ENCODE measurements around the gene SBF2. TPM values are rescaled to one million over a fixed set of nuclear protein-coding genes. Genes with fewer than 3 reads are reported as not detected.

Gene SBF2
- total and polyA plus RNA-seq, 2 donors (not counting 1 experiment from before 2014, with no cell fraction given), result 5.6 to 17.7 TPM

DNA sequence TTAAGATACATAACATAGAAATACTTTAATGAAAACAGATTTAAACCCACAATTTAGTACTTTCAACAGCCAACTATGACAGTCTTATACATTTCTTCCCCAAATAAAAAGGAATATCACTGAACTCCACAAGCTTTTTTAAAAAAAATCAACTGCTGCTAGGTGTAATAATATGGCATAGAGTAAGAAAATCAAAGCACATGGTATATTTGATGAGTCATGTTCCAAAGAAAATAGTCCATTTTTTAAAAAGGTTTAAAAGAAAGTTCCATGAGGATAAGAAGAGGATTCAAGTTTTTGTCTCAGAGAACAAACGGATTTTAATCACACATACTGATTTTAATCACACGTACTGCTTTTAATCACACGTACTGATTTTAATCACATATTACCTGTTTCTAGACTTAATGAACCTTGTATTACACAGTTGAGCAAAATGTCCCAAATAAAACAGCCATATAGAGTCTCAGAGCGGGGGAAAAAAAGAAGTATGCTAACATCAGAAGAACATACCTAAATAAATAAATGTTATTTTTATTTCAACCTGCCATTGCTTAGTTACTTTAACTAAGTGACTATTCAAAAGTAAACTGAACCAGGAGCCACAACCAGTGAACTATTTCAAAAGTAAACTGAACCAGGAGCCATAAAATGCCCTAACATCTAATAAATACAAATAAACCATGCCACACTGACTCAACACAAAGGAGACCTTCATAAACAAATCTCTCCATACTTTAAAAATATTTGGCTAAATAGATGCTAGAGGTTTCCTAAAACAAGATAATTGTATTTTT is 198.4 kb downstream of the SBF2 start:
- Histone ChIP-seq H4K20me1 (ENCODE audit: control insufficient read depth, insufficient read depth, low read length, poor library complexity, severe bottlenecking) (no peaks in the 10 kb centered on the region), H3K4me1 (ENCODE audit: control insufficient read depth in 2 of 2, insufficient read depth in 2 of 2, low read length in 2 of 2) (no peaks in the 10 kb centered on the region), H2AFZ (ENCODE audit: insufficient read depth, low read depth, low read length, poor library complexity, severe bottlenecking) (no peak overlapping the region), H3K9ac (ENCODE audit: low read length) (no peak overlapping the region), H3K4me3 (ENCODE audit: control extremely low read depth in 1 of 5, extremely low read depth in 1 of 5, insufficient read depth in 1 of 5, low read depth in 2 of 5, low read length in 4 of 5) (no peak overlapping the region), H3K27me3 (replicated peaks in 1 of 4; ENCODE audit: control extremely low read depth in 1 of 4, control insufficient read depth in 3 of 4, insufficient read depth in 4 of 4, low read length in 3 of 4) (no peaks in the 10 kb centered on the region), H3K79me2 (ENCODE audit: control insufficient read depth, insufficient read depth, low read length) (no peaks in the 10 kb centered on the region), H3K9me3 (ENCODE audit: control extremely low read depth in 1 of 3, control insufficient read depth in 2 of 3, insufficient read depth in 1 of 3, low read length in 2 of 3) (peaks cover 4 to 18% (median 6%) of the 10 kb centered on the region in 3 donors), H3K27ac (ENCODE audit: low read length in 2 of 2) (no peak overlapping the region), H3K36me3 (replicated peaks in 1 of 2; ENCODE audit: control extremely low read depth in 1 of 2, control insufficient read depth in 1 of 2, extremely low read depth in 1 of 2, insufficient read depth in 2 of 2, low read length in 1 of 2) (no peaks in the 10 kb centered on the region), H3K4me2 (replicated peaks; ENCODE audit: low read depth, low read length, poor library complexity, severe bottlenecking) (no peak overlapping the region)
- no peak for DNase-seq
- POLR2A ChIA-PET, result no interaction called here
- Mint-ChIP-seq H3K4me3 (no peak overlapping the region), H3K4me1 (peaks cover 3% of the 10 kb centered on the region), H3K27me3 (peaks cover 4% of the 10 kb centered on the region), H3K27ac (no peak overlapping the region), H3K9me3 (ENCODE audit: insufficient read depth) (peaks cover 8% of the 10 kb centered on the region)
- no CpG with 5 or more reads among the region's 4 CpGs for WGBS (ENCODE audit: insufficient coverage)
- no peak for TF ChIP-seq EZH2 (IDR thresholded peaks at IDR 0.05; ENCODE audit: borderline replicate concordance, insufficient read depth, low read depth, low read length, poor library complexity, severe bottlenecking)
- TF ChIP-seq, protein P1, sequence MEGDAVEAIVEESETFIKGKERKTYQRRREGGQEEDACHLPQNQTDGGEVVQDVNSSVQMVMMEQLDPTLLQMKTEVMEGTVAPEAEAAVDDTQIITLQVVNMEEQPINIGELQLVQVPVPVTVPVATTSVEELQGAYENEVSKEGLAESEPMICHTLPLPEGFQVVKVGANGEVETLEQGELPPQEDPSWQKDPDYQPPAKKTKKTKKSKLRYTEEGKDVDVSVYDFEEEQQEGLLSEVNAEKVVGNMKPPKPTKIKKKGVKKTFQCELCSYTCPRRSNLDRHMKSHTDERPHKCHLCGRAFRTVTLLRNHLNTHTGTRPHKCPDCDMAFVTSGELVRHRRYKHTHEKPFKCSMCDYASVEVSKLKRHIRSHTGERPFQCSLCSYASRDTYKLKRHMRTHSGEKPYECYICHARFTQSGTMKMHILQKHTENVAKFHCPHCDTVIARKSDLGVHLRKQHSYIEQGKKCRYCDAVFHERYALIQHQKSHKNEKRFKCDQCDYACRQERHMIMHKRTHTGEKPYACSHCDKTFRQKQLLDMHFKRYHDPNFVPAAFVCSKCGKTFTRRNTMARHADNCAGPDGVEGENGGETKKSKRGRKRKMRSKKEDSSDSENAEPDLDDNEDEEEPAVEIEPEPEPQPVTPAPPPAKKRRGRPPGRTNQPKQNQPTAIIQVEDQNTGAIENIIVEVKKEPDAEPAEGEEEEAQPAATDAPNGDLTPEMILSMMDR (IDR thresholded peaks at IDR 0.05), result no peak
- intact Hi-C loops (cut with micrococcal nuclease), result no loop called here
- CTCF ChIA-PET, result no interaction called here
- no peak for ATAC-seq (ENCODE audit: low read depth)

GRCh38 chr11:10092426-10092825 is 201.6 kb downstream of the SBF2 start:
- no peaks in the 10 kb centered on the region for H4K20me1 ChIP-seq (ENCODE audit: control insufficient read depth, insufficient read depth, low read length, poor library complexity, severe bottlenecking)
- no peak for ATAC-seq (ENCODE audit: low read depth)
- no peaks in the 10 kb centered on the region for H3K79me2 ChIP-seq (ENCODE audit: control insufficient read depth, insufficient read depth, low read length)
- H3K27me3 ChIP-seq (replicated peaks in 1 of 4; ENCODE audit: control extremely low read depth in 1 of 4, control insufficient read depth in 3 of 4, insufficient read depth in 4 of 4, low read length in 3 of 4), result no peaks in the 10 kb centered on the region
- H3K9ac ChIP-seq (ENCODE audit: low read length), result no peak overlapping the region
- H3K4me3 Mint-ChIP-seq, result no peak overlapping the region
- H3K9me3 ChIP-seq (ENCODE audit: control extremely low read depth in 1 of 3, control insufficient read depth in 2 of 3, insufficient read depth in 1 of 3, low read length in 2 of 3), result no peaks in the 10 kb centered on the region
- ChIA-PET POLR2A (no interaction called here), CTCF (no interaction called here)
- no peak for DNase-seq
- H3K4me1 Mint-ChIP-seq, result peaks cover 3% of the 10 kb centered on the region
- intact Hi-C loops (cut with micrococcal nuclease), result no loop called here
- WGBS (ENCODE audit: insufficient coverage), result no CpG with 5 or more reads among the region's 5 CpGs
- H3K9me3 Mint-ChIP-seq (ENCODE audit: insufficient read depth), result peaks cover 4% of the 10 kb centered on the region
- H3K36me3 ChIP-seq (replicated peaks in 1 of 2; ENCODE audit: control extremely low read depth in 1 of 2, control insufficient read depth in 1 of 2, extremely low read depth in 1 of 2, insufficient read depth in 2 of 2, low read length in 1 of 2), result no peaks in the 10 kb centered on the region
- TF ChIP-seq, protein P1 (IDR thresholded peaks at IDR 0.05), result no peak
- TF ChIP-seq EZH2 (IDR thresholded peaks at IDR 0.05; ENCODE audit: borderline replicate concordance, insufficient read depth, low read depth, low read length, poor library complexity, severe bottlenecking), result no peak
- H3K4me3 ChIP-seq (ENCODE audit: control extremely low read depth in 1 of 5, extremely low read depth in 1 of 5, insufficient read depth in 1 of 5, low read depth in 2 of 5, low read length in 4 of 5), result no peak overlapping the region
- H3K27me3 Mint-ChIP-seq, result peaks cover 4% of the 10 kb centered on the region
- H3K27ac Mint-ChIP-seq, result no peak overlapping the region
- no peak overlapping the region for H2AFZ ChIP-seq (ENCODE audit: insufficient read depth, low read depth, low read length, poor library complexity, severe bottlenecking)
- no peak overlapping the region for H3K4me2 ChIP-seq (replicated peaks; ENCODE audit: low read depth, low read length, poor library complexity, severe bottlenecking)
- no peaks in the 10 kb centered on the region for H3K4me1 ChIP-seq (ENCODE audit: control insufficient read depth in 2 of 2, insufficient read depth in 2 of 2, low read length in 2 of 2)
- H3K27ac ChIP-seq (ENCODE audit: low read length in 2 of 2), result no peak overlapping the region

Measured in B cell (primary cell).